Suprapubic skin (tissue), 4 donors: ENCODE results near the gene RELN. TPM values are rescaled to one million over a fixed set of nuclear protein-coding genes. Genes with fewer than 3 reads are reported as not detected.

Experiments used
- DNase-seq, 2 donors: peaks; one replicate each; pipeline ENCODE4 v3.0.0-alpha.2; 2019; ENCODE audit warnings: low spot score in 2 of 2
- H3K27ac ChIP-seq: fragments of 200-600 bp; sonication (generic); one replicate; pipeline ENCODE4 v1.5.1; 2019
- H3K27me3 ChIP-seq: fragments of 200-600 bp; sonication (generic); one replicate; pipeline ENCODE4 v1.5.1; 2019
- H3K36me3 ChIP-seq: fragments of 200-600 bp; sonication (generic); one replicate; pipeline ENCODE4 v1.5.1; 2019
- H3K4me1 ChIP-seq: fragments of 200-600 bp; sonication (generic); one replicate; pipeline ENCODE4 v1.5.1; 2019
- H3K4me3 ChIP-seq: fragments of 200-600 bp; sonication (generic); one replicate; pipeline ENCODE4 v1.5.1; 2019; ENCODE audit warnings: mild to moderate bottlenecking
- H3K9me3 ChIP-seq: fragments of 200-600 bp; sonication (generic); one replicate; pipeline ENCODE4 v1.5.1; 2019
- EP300 ChIP-seq: sonication (generic); formaldehyde crosslinking; IDR thresholded peaks from one replicate; pipeline ENCODE4 v1.6.1; 2017; ENCODE audit warnings: antibody characterized with exemption
- POLR2A ChIP-seq, 2 donors: fragments of 450-650 bp; IDR thresholded peaks; one replicate each; pipeline ENCODE4 v1.6.1; 2017; ENCODE audit warnings: antibody characterized with exemption in 2 of 2, mild to moderate bottlenecking in 2 of 2, moderate library complexity in 2 of 2
- POLR2AphosphoS5 ChIP-seq, 3 donors: sonication (generic); formaldehyde crosslinking; IDR thresholded peaks; one replicate each; pipeline ENCODE4 v1.6.1; 2017; ENCODE audit warnings: antibody characterized with exemption in 3 of 3
- WGBS: methylation state at CpG from one replicate; pipeline ENCODE4 v1.1.5; 2018; 5-methylcytosine and 5-hydroxymethylcytosine counted together
- total RNA-seq, 4 donors: library from RNA; depleted of rRNA; stranded (reverse); fragments of >200 nt; gene quantifications; one replicate each; pipeline ENCODE4 v1.1.0, GENCODE V29; 2016
- TF ChIP-seq, protein P1 (sequence below), 2 donors: fragments of 200-600 bp in 1 of 2; fragments of 450-650 bp in 1 of 2; sonication (generic) in 1 of 2; IDR thresholded peaks; one replicate each; pipeline ENCODE4 v1.5.1; 2016 to 2019; ENCODE audit warnings: antibody characterized with exemption in 2 of 2, mild to moderate bottlenecking in 1 of 2, moderate library complexity in 1 of 2

RELN gene
- total RNA-seq, 4 donors from 2014 or later = 0.72 to 1.8 (median 1.3) TPM

DNA sequence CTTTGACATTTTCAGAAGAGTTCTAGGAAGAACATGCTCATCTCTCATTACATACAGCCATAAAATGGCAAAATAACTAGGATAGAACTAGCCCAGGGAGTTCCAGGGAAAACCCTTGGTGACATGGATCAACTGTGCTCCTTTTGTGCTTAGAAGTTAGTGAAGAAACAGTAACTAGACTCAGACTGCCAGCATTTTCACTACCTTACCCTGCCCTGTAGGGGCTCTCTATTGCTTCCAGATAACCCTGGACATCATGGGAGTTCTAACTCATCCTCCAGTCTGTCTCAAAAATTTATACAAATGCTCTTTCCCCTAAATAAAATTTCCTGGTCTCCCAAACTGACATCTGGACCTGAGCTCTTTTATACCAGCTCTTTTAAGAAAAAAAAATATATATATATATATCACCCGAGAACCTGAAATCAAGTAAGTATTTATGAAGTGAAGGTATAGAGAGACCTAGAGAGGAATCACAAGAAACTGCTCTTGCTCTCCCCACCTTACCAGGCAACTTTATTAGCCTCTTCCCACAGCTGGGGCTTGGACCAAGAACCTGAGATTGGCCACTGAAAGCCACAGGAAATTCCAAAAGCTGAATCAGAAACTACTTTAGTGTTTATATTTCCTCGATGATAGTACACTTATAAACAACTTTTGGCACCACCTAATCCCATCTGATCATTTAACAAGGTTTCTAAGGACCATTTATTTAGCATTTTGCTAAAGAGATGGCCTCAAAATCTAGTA lies 101.4 kb downstream of the RELN start:
- Histone ChIP-seq H3K27ac (no peak overlapping the region), H3K27me3 (no peaks in the 10 kb centered on the region), H3K4me1 (no peaks in the 10 kb centered on the region), H3K36me3 (no peaks in the 10 kb centered on the region), H3K9me3 (no peaks in the 10 kb centered on the region), H3K4me3 (no peak overlapping the region)
- no peak for DNase-seq
- WGBS = 69% methylated on average over 2 of the region's 2 CpGs
- TF ChIP-seq, protein P1, sequence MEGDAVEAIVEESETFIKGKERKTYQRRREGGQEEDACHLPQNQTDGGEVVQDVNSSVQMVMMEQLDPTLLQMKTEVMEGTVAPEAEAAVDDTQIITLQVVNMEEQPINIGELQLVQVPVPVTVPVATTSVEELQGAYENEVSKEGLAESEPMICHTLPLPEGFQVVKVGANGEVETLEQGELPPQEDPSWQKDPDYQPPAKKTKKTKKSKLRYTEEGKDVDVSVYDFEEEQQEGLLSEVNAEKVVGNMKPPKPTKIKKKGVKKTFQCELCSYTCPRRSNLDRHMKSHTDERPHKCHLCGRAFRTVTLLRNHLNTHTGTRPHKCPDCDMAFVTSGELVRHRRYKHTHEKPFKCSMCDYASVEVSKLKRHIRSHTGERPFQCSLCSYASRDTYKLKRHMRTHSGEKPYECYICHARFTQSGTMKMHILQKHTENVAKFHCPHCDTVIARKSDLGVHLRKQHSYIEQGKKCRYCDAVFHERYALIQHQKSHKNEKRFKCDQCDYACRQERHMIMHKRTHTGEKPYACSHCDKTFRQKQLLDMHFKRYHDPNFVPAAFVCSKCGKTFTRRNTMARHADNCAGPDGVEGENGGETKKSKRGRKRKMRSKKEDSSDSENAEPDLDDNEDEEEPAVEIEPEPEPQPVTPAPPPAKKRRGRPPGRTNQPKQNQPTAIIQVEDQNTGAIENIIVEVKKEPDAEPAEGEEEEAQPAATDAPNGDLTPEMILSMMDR (IDR thresholded peaks at IDR 0.05) = no peak
- no peak for TF ChIP-seq POLR2A (IDR thresholded peaks at IDR 0.05)
- no peak for TF ChIP-seq EP300
- no peak for TF ChIP-seq POLR2AphosphoS5 (IDR thresholded peaks at IDR 0.05)

- H3K4me3 ChIP-seq = no peak overlapping the region
- no peaks in the 10 kb centered on the region for H3K36me3 ChIP-seq
- DNase-seq = no peak
- H3K9me3 ChIP-seq = no peaks in the 10 kb centered on the region
- H3K4me1 ChIP-seq = no peaks in the 10 kb centered on the region
- TF ChIP-seq, protein P1 (IDR thresholded peaks at IDR 0.05) = no peak
- no peak for TF ChIP-seq POLR2A (IDR thresholded peaks at IDR 0.05)
- no peak for TF ChIP-seq POLR2AphosphoS5 (IDR thresholded peaks at IDR 0.05)
- TF ChIP-seq EP300 = no peak
- 61% methylated on average over 3 of the region's 3 CpGs for WGBS
- H3K27ac ChIP-seq = no peak overlapping the region
- no peaks in the 10 kb centered on the region for H3K27me3 ChIP-seq
Measured at GRCh38 chr7:103887050-103887449, 102.4 kb downstream of the RELN start.

- H3K36me3 ChIP-seq = no peaks in the 10 kb centered on the region
- no peak overlapping the region for H3K4me3 ChIP-seq
- no peaks in the 10 kb centered on the region for H3K9me3 ChIP-seq
- DNase-seq = no peak
- H3K27ac ChIP-seq = no peak overlapping the region
- 85% methylated on average over 3 of the region's 3 CpGs for WGBS
- no peaks in the 10 kb centered on the region for H3K27me3 ChIP-seq
- no peak for TF ChIP-seq EP300
- no peak for TF ChIP-seq POLR2AphosphoS5 (IDR thresholded peaks at IDR 0.05)
- TF ChIP-seq, protein P1 (IDR thresholded peaks at IDR 0.05) = no peak
- TF ChIP-seq POLR2A (IDR thresholded peaks at IDR 0.05) = no peak
- H3K4me1 ChIP-seq = no peaks in the 10 kb centered on the region
Measured at GRCh38 chr7:103879928-103880600, 109.4 kb downstream of the RELN start.

- WGBS = 60% methylated on average over 1 of the region's 1 CpG
- H3K9me3 ChIP-seq = no peaks in the 10 kb centered on the region
- no peak for DNase-seq
- no peak overlapping the region for H3K4me3 ChIP-seq
- no peak for TF ChIP-seq POLR2AphosphoS5 (IDR thresholded peaks at IDR 0.05)
- no peak for TF ChIP-seq POLR2A (IDR thresholded peaks at IDR 0.05)
- TF ChIP-seq EP300 = no peak
- TF ChIP-seq, protein P1 (IDR thresholded peaks at IDR 0.05) = no peak
- no peaks in the 10 kb centered on the region for H3K4me1 ChIP-seq
- no peak overlapping the region for H3K27ac ChIP-seq
- H3K27me3 ChIP-seq = no peaks in the 10 kb centered on the region
- no peaks in the 10 kb centered on the region for H3K36me3 ChIP-seq
Measured at GRCh38 chr7:103879411-103879810, 110.0 kb downstream of the RELN start.

DNA sequence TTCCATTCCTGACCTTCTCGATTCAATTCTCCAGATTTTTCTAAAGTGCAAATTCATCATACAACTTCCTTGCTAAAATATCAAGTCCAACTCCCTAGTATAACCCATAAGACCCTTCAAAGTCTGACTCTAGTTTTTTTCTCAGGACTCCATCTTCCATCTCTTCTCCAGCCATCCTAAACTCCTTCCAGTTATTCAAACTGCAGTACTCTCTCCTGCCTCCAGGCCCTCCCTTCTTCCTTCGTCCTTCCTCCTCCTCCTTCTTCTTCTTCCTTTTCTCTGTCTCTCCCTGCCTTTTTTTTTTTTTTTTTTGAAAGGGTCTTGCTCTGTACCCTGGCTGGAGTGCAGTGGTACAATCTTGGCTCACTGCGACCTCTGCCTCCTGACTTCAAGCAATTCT lies 111.9 kb downstream of the RELN start:
- DNase-seq = no peak
- Histone ChIP-seq H3K4me1 (no peaks in the 10 kb centered on the region), H3K9me3 (no peaks in the 10 kb centered on the region), H3K27ac (no peak overlapping the region), H3K36me3 (no peaks in the 10 kb centered on the region), H3K4me3 (no peak overlapping the region), H3K27me3 (no peaks in the 10 kb centered on the region)
- no peak for TF ChIP-seq EP300
- TF ChIP-seq POLR2AphosphoS5 (IDR thresholded peaks at IDR 0.05) = no peak
- no peak for TF ChIP-seq POLR2A (IDR thresholded peaks at IDR 0.05)
- TF ChIP-seq, protein P1 (IDR thresholded peaks at IDR 0.05) = no peak
- 86% methylated on average over 3 of the region's 3 CpGs for WGBS
